ENCODE measurements around the gene FOLR2.

DNA sequence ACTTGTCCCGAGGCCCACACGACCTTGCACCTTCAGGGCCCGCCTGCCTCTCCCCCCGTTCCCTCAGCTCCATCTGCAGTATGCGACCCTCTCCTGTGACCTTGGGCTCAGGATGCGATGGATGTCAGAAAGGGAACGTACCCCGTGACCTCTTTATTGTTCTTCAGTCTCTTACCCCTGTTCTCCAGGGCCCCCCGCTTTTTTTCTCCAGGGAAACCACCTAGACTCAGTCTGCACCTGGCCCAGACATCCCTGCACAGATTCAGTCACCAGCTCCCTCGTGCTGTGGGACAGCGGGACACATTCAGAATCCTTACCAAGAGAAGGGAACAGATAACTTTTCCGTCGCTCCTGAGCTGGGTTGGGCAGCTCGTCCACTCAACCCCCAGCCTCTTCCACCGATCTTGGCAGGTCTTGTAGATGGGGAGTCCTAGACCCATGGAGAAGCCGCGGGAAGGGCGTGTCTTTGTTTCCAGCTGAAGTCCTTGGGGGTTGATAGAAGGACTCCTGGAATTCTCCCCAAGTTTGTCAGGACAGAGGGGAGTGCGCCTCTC lies 28.7 kb downstream of the FOLR2 start:
- no peak for TF ChIP-seq POLR2A (IDR thresholded peaks at IDR 0.05; ENCODE audit: low read depth, low read length)
- TF ChIP-seq POLR2AphosphoS5 (IDR thresholded peaks at IDR 0.05; ENCODE audit: low read depth, low read length): no peak
- no peak for TF ChIP-seq SPI1 (IDR thresholded peaks at IDR 0.05; ENCODE audit: low read depth, low read length)
- TF ChIP-seq PAX5 (IDR thresholded peaks at IDR 0.05; ENCODE audit: insufficient read depth, low read length, severe bottlenecking): no peak

All from GM12891 (cell line).